Eye (tissue), 1 donor: ENCODE measurements around the gene OR2H2.

Experiments
- DNase-seq: peaks from one replicate; pipeline ENCODE4 v3.0.0-alpha.2; 2015

OR2H2 gene

DNA sequence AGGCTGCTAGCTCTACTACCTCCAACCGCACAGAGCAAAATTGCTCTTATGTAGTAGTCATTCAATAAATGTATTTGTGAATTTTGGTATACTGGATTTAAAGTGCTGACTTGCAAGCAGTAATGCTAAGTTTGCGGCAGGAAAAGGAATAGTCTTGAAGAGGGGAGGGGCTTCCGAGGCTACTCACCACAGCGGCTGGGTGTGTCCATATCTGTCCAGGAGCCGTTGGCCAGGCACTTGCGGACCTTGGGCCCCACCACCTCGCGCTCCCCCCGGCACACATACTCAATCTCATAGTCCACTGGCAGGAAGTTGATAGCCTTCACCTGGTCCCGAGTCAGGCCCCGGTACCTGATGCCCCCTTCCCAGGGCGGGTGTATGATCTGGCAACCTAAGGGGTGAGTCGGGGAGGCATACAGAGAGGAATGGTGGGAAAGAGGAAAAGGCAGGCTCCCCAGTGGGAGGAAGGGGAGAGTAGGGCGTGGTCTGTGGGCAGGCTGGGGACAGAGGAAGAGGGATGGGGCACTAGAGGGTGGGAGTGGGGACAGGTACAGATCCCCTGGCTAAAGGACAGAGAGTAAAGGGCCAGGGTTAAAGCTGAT is 46.4 kb downstream of the OR2H2 start:
- DNase-seq = peak; percentile 15

DNA sequence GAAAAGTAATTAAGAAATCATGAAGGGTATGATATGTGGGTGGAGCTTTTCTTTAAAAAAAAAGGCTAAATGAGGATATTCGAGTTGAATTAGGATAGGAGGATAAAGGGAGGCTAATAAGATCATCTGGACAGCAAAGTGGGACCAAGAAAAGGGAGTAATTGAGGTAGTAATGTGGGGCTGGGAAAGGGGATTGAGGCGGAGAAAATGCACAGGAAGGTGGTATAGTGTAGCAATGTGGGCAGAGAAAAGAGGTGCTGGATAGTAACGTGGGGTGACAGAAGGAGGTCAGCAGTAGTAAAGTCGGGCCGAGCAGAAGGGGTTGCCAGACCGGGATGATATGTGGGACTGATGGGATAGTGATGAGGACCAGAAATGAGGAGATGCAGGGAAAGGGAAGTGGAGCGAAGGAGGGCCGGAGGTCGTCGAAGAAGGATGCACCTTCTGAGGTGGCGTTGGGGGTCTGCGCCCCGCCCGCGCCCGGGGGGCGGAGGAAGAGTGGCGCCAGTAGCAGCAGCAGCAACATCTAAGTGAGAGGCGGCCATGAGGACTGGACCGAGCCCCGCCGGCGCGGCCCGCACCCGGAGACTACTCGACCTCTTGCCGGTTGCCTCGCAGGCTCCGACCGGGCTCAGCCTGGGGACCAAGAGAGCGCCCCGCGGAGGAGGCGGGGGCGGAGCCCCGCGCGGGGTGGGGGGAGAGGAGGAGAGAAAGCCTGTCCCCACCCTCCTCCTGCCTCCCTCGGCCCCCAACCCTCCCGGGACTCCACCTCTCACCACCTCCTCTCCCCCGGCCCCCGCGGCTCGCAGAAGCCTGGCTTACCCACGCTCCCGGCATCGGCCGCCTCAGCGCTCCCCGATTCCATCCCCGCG is 47.2 kb downstream of the OR2H2 start:
- peak; percentile 84 for DNase-seq

DNA sequence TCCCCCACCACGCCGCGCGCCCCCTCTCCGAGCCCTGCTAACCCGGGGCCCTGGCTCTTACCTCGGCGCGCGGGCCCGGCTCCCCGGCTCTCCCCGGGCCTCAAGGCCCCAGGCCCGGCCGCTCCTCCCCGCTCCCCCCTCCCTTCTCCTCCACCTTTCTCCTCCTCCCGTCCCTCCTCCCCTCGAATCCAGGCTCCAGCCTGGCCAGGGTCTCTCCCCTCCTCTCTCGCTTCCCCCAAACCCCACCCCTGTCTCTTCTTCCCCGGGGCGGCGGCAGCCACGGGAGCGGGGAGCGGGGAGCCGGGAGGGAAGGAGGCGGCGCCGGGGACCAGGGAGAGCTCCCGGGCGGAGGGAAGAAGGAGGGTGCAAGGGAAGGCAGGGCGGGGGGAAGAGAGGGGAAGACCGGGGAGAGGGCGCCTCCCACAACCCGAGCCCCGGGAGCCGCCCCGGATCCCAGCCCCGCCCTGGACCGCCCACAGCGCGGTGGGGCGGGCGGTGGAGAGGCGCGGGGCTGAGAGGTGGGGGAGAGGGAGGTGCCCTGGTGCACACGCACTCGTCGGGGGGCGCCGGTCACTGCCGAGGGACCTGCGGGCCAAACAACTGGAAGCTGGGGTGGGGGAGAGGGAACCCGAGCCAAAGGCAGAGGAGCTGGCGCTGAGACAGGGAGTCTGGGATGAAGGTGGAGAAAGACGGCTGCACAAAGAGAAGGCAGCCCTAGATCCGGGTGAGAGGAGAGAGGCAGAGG is 48.0 kb downstream of the OR2H2 start, which contains the start of gene GABBR1:
Gene GABBR1, minus strand, starts transcription at position 395 of the 745 bp plus-strand sequence. CDS start 798 bp downstream, outside the sequence.
- DNase-seq = peak; percentile 98

DNA sequence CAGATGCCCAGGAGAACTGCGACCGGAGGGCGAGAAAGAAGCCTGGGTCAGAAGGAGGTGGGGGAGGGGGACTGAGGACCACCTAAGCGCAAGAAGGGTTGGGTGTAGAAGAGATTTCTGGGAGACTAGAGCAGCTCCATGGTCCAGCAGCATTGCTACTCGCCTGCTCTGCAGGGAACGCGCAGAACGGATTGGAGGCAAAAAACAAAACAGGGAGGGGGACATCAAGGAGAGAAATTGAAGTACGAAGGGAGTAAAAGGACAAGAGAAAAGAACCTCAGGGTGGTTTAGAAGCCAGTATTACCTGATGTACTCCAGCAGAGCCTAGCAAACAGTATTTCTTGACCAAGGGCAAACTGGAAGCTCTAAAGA is 48.6 kb downstream of the OR2H2 start:
- no peak for DNase-seq

DNA sequence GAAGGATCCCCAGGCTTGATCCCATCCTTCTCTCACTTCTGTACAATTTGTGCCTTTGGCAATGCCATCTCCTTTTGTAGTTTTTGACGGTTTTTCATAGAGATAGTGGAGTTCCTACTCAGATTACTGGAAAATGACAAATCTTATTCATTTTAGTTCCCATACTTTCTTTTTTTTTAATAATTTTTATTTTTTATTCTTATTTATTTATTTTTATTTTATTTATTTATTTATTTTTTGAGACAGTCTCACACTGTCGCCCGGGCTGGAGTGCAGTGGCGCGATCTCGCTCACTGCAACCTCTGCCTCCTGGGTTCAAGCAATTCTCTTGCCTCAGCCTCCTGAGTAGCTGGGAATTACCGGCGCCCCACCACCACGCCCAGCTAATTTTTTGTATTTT is 52.3 kb downstream of the OR2H2 start:
- no peak for DNase-seq
